Measurements from ENCODE around the gene ZP1. TPM values are rescaled to one million over a fixed set of nuclear protein-coding genes. Genes with fewer than 3 reads are reported as not detected.

ZP1 gene
- total RNA-seq, 6 donors from 2014 or later = not detected

GRCh38 chr11:60922906-60923305 is 55.6 kb downstream of the ZP1 start:
- 81 to 88% methylated on average over 6 of the region's 6 CpGs for WGBS, 2 donors
- ATAC-seq (ENCODE audit: low FRiP score in 2 of 2) (no peak), DNase-seq (no peak)

GRCh38 chr11:60923326-60923725 is 56.0 kb downstream of the ZP1 start:
- Histone ChIP-seq H3K9me3 (no peaks in the 10 kb centered on the region), H3K27ac (no peak overlapping the region), H3K4me1 (peaks cover 19 to 34% (median 29%) of the 10 kb centered on the region in 4 donors), H3K4me3 (no peak overlapping the region), H3K27me3 (peaks cover 2 to 10% (median 8%) of the 10 kb centered on the region in 4 donors), H3K36me3 (peaks cover 17 to 42% (median 31%) of the 10 kb centered on the region in 4 donors)
- no peak for ATAC-seq (ENCODE audit: low FRiP score in 2 of 2)
- TF ChIP-seq EP300 (IDR thresholded peaks at IDR 0.05) = no peak
- no peak for TF ChIP-seq POLR2A (IDR thresholded peaks at IDR 0.05)
- TF ChIP-seq CTCF (IDR thresholded peaks at IDR 0.05) = no peak
- no peak for TF ChIP-seq POLR2AphosphoS5 (IDR thresholded peaks at IDR 0.05)
- WGBS, 2 donors = 85 to 93% methylated on average over 5 of the region's 5 CpGs
- no peak for DNase-seq

More at GRCh38 chr11:60922906-60923305, 55.6 kb downstream of the ZP1 start:
- Histone ChIP-seq H3K9me3 (no peaks in the 10 kb centered on the region), H3K36me3 (peaks cover 17 to 42% (median 31%) of the 10 kb centered on the region in 4 donors), H3K4me1 (peaks cover 19 to 38% (median 31%) of the 10 kb centered on the region in 4 donors), H3K27ac (no peak overlapping the region), H3K4me3 (no peak overlapping the region), H3K27me3 (peaks cover 2 to 10% (median 8%) of the 10 kb centered on the region in 4 donors)
- TF ChIP-seq POLR2AphosphoS5 (IDR thresholded peaks at IDR 0.05) (no peak), EP300 (IDR thresholded peaks at IDR 0.05) (no peak), POLR2A (IDR thresholded peaks at IDR 0.05) (no peak), CTCF (IDR thresholded peaks at IDR 0.05) (no peak)

- DNase-seq (no peak), ATAC-seq (ENCODE audit: low FRiP score in 2 of 2) (no peak)
- peaks cover 17 to 42% (median 31%) of the 10 kb centered on the region in 4 donors for H3K36me3 ChIP-seq
- peak overlapping the region in 3 of 4 donors; percentile 69 to 81 (median 76) for H3K4me3 ChIP-seq
- H3K4me1 ChIP-seq = peaks cover 19 to 29% (median 25%) of the 10 kb centered on the region in 4 donors
- WGBS, 2 donors = 57 to 83% methylated on average over 1 to 6 of the region's 6 CpGs
- no peak for TF ChIP-seq EP300 (IDR thresholded peaks at IDR 0.05)
- no peak for TF ChIP-seq CTCF (IDR thresholded peaks at IDR 0.05)
- no peak for TF ChIP-seq POLR2AphosphoS5 (IDR thresholded peaks at IDR 0.05)
- no peak for TF ChIP-seq POLR2A (IDR thresholded peaks at IDR 0.05)
- H3K27me3 ChIP-seq = peaks cover 2 to 10% (median 8%) of the 10 kb centered on the region in 4 donors
- H3K27ac ChIP-seq = peak overlapping the region in 1 of 4 donors; percentile 74
- no peaks in the 10 kb centered on the region for H3K9me3 ChIP-seq
These were observed 56.4 kb downstream of the ZP1 start for GRCh38 chr11:60923800-60924109.

GRCh38 chr11:60924110-60924905 is 57.0 kb downstream of the ZP1 start, which contains the start of gene TMEM132A:
TMEM132A (plus strand) TSS chr11:60924460; CDS start chr11:60924634, 174 bp downstream.
- peaks cover 18 to 25% (median 19%) of the 10 kb centered on the region in 4 donors for H3K4me1 ChIP-seq
- H3K4me3 ChIP-seq = peak within 1 kb of the TSS; percentile 33 to 81 (median 72)
- peaks cover 17 to 42% (median 31%) of the 10 kb centered on the region in 4 donors for H3K36me3 ChIP-seq
- ATAC-seq (ENCODE audit: low FRiP score in 2 of 2) = peak in 1 of 2 donors; percentile 90
- peaks cover 2 to 10% (median 8%) of the 10 kb centered on the region in 4 donors for H3K27me3 ChIP-seq
- peak within 1 kb of the TSS in 1 of 4 donors; percentile 74 for H3K27ac ChIP-seq
- H3K9me3 ChIP-seq = no peaks in the 10 kb centered on the region
- peak; percentile 72 to 91 for DNase-seq
- TF ChIP-seq EP300 (IDR thresholded peaks at IDR 0.05) (no peak), POLR2A (IDR thresholded peaks at IDR 0.05) (peak in 1 of 4 donors; percentile 23), POLR2AphosphoS5 (IDR thresholded peaks at IDR 0.05) (peak in 1 of 2 donors; percentile 57)
- 0 to 1% methylated on average over 5 to 51 of the region's 69 CpGs for WGBS, 2 donors

Other genes starting within 250 kb of the ZP1 start
- gene MS4A8, start 167.9 kb upstream of the ZP1 start, total RNA-seq = 10 to 100 TPM in 4 of 6 donors, 1 to 10 TPM in 1, not detected in 1; 3.7 to 82.9 (median 15.5) TPM
- gene MS4A18, start 142.8 kb upstream of the ZP1 start, total RNA-seq = not detected
- gene MS4A15, start 110.7 kb upstream of the ZP1 start, total RNA-seq = 100 to 1,000 TPM in 5 of 6 donors, 10 to 100 TPM in 1; 65.5 to 227 (median 120) TPM
- not detected for gene MS4A10, start 82.2 kb upstream of the ZP1 start, total RNA-seq
- gene CCDC86, start 25.4 kb upstream of the ZP1 start, total RNA-seq = 10 to 100 TPM in 5 of 6 donors, 1 to 10 TPM in 1; 9.0 to 25.1 (median 17.9) TPM
- 1 to 10 TPM in 3 of 6 donors, under 1 TPM in 1, not detected in 2; 0.49 to 1.5 (median 1.1) TPM for gene PTGDR2, start 11.6 kb upstream of the ZP1 start, total RNA-seq
- 10 to 100 TPM; 10.5 to 72.8 (median 55.1) TPM for gene PRPF19, start 39.0 kb downstream of the ZP1 start, total RNA-seq
- gene TMEM109, start 46.6 kb downstream of the ZP1 start, total RNA-seq = 100 to 1,000 TPM in 5 of 6 donors, 10 to 100 TPM in 1; 27.2 to 153 (median 129) TPM
- 10 to 100 TPM in 2 of 6 donors, 1 to 10 TPM in 4; 3.6 to 18.2 (median 9.4) TPM for gene TMEM132A, start 56.9 kb downstream of the ZP1 start, total RNA-seq
- gene SLC15A3, start 84.6 kb downstream of the ZP1 start, total RNA-seq = 100 to 1,000 TPM in 4 of 6 donors, 10 to 100 TPM in 2; 29.5 to 186 (median 115) TPM
- gene CD6, start 104.1 kb downstream of the ZP1 start, total RNA-seq = 10 to 100 TPM in 2 of 6 donors, 1 to 10 TPM in 4; 3.8 to 27.2 (median 5.3) TPM
- 1 to 10 TPM; 1.2 to 3.1 (median 2.1) TPM for gene CD5, start 234.9 kb downstream of the ZP1 start, total RNA-seq

Measured in upper lobe of left lung (tissue), 6 donors.